H9 (cell line): ENCODE measurements around the gene ITGAX. TPM values are rescaled to one million over a fixed set of nuclear protein-coding genes. Genes with fewer than 3 reads are reported as not detected.

Experiments used
- DNase-seq: peaks from one replicate; pipeline ENCODE4 v3.0.0-alpha.2; 2017
- H2AFZ ChIP-seq: one replicate; pipeline ENCODE4 v1.6.1; 2013; ENCODE audit warnings: mild to moderate bottlenecking, low read length, control low read depth, moderate library complexity
- H2AK5ac ChIP-seq: 2 replicates; pipeline ENCODE4 v1.6.1; 2013; ENCODE audit warnings: low read length, control low read depth, mixed read lengths; ENCODE audit not compliant: insufficient read length
- H2BK120ac ChIP-seq: one replicate; pipeline ENCODE4 v1.6.1; 2013; ENCODE audit warnings: low read depth, mild to moderate bottlenecking, low read length, control low read depth, inconsistent platforms; ENCODE audit not compliant: poor library complexity, severe bottlenecking
- H2BK12ac ChIP-seq: 2 replicates; pipeline ENCODE4 v1.6.1; 2013; ENCODE audit warnings: low read length, control low read depth, mixed read lengths, low read depth; ENCODE audit not compliant: insufficient read length
- H2BK15ac ChIP-seq: 2 replicates; pipeline ENCODE4 v1.6.1; 2013; ENCODE audit warnings: low read depth, low read length, control low read depth
- H2BK20ac ChIP-seq: one replicate; pipeline ENCODE4 v1.6.1; 2013; ENCODE audit warnings: low read depth, mild to moderate bottlenecking, low read length, control low read depth, inconsistent platforms; ENCODE audit not compliant: poor library complexity, severe bottlenecking
- H2BK5ac ChIP-seq: 2 replicates; pipeline ENCODE4 v1.6.1; 2013; ENCODE audit warnings: low read length, control low read depth, mixed read lengths; ENCODE audit not compliant: insufficient read length
- H3K14ac ChIP-seq: 2 replicates; pipeline ENCODE4 v1.6.1; 2013; ENCODE audit warnings: low read length, control low read depth; ENCODE audit not compliant: insufficient read depth
- H3K18ac ChIP-seq: 2 replicates; pipeline ENCODE4 v1.6.1; 2013; ENCODE audit warnings: low read depth, mild to moderate bottlenecking, mixed read lengths, low read length, control low read depth; ENCODE audit not compliant: insufficient read length
- H3K23ac ChIP-seq: 2 replicates; pipeline ENCODE4 v1.6.1; 2013; ENCODE audit warnings: low read length, control low read depth, mixed read lengths, low read depth; ENCODE audit not compliant: insufficient read length
- H3K23me2 ChIP-seq: 2 replicates; pipeline ENCODE4 v1.6.1; 2013; ENCODE audit warnings: low read depth, mild to moderate bottlenecking, mixed read lengths, low read length, control low read depth; ENCODE audit not compliant: insufficient read length, poor library complexity, severe bottlenecking
- H3K27ac ChIP-seq: 2 replicates; pipeline ENCODE4 v1.5.1; 2013; ENCODE audit warnings: low read length, control low read depth, mixed read lengths, low read depth; ENCODE audit not compliant: insufficient read length
- H3K27me3 ChIP-seq: 2 replicates; pipeline ENCODE4 v1.6.1; 2013; ENCODE audit warnings: low read length, control low read depth, inconsistent platforms; ENCODE audit not compliant: insufficient read depth
- H3K4ac ChIP-seq: 2 replicates; pipeline ENCODE4 v1.6.1; 2013; ENCODE audit warnings: low read depth, mild to moderate bottlenecking, control low read depth, inconsistent platforms, low read length, moderate library complexity
- H3K4me1 ChIP-seq: 2 replicates; pipeline ENCODE4 v1.6.1; 2013; ENCODE audit warnings: low read length, control low read depth, inconsistent platforms; ENCODE audit not compliant: insufficient read depth
- H3K4me2 ChIP-seq: 2 replicates; pipeline ENCODE4 v1.6.1; 2013; ENCODE audit warnings: low read length, control low read depth, mixed read lengths; ENCODE audit not compliant: insufficient read length, insufficient read depth
- H3K56ac ChIP-seq: 2 replicates; pipeline ENCODE4 v1.6.1; 2013; ENCODE audit warnings: low read depth, mild to moderate bottlenecking, mixed read lengths, low read length, control low read depth; ENCODE audit not compliant: insufficient read length
- H3K79me1 ChIP-seq: 2 replicates; pipeline ENCODE4 v1.6.1; 2013; ENCODE audit warnings: low read depth, mild to moderate bottlenecking, moderate library complexity, low read length, control low read depth, inconsistent platforms; ENCODE audit not compliant: insufficient read depth, poor library complexity, severe bottlenecking
- H3K79me2 ChIP-seq: 2 replicates; pipeline ENCODE4 v1.6.1; 2013; ENCODE audit warnings: low read length, control low read depth, inconsistent platforms; ENCODE audit not compliant: insufficient read depth
- H3K9ac ChIP-seq: 2 replicates; pipeline ENCODE4 v1.6.1; 2013; ENCODE audit warnings: low read length, control low read depth, mixed read lengths; ENCODE audit not compliant: insufficient read length; ENCODE audit errors: extremely low read depth
- H3K9me3 ChIP-seq: one replicate; pipeline ENCODE4 v1.6.1; 2013; ENCODE audit warnings: low read depth, low read length, inconsistent platforms; ENCODE audit not compliant: control insufficient read depth
- H3T11ph ChIP-seq: one replicate; pipeline ENCODE4 v1.6.1; 2013; ENCODE audit warnings: mild to moderate bottlenecking, low read length, control low read depth, inconsistent platforms
- H4K20me1 ChIP-seq: one replicate; pipeline ENCODE4 v1.6.1; 2013; ENCODE audit not compliant: control insufficient read depth, insufficient read length, insufficient read depth
- H4K5ac ChIP-seq: 2 replicates; pipeline ENCODE4 v1.6.1; 2013; ENCODE audit warnings: low read depth, mild to moderate bottlenecking, mixed read lengths, low read length, control low read depth; ENCODE audit not compliant: insufficient read length
- H4K8ac ChIP-seq: replicated peaks from 2 replicates; pipeline ENCODE4 v1.6.1; 2013; ENCODE audit warnings: low read length, control low read depth, mixed read lengths, low read depth; ENCODE audit not compliant: insufficient read length
- H4K91ac ChIP-seq: 2 replicates; pipeline ENCODE4 v1.6.1; 2013; ENCODE audit warnings: low read depth, mild to moderate bottlenecking, moderate library complexity, mixed read lengths, low read length, control low read depth; ENCODE audit not compliant: insufficient read length
- H3K27ac Mint-ChIP-seq, 3 experiments: 2 replicates in 2 of 3; 3 replicates in 1 of 3; pipeline ENCODE4 v1.8.0; 2020 to 2021; ENCODE audit warnings: mixed read lengths in 3 of 3, mild to moderate bottlenecking in 1 of 3, moderate library complexity in 1 of 3
- H3K27me3 Mint-ChIP-seq: 2 replicates; pipeline ENCODE4 v1.8.0; 2021; ENCODE audit warnings: low read depth, mild to moderate bottlenecking, moderate library complexity, mixed read lengths
- H3K36me3 Mint-ChIP-seq, 3 experiments: 2 replicates in 2 of 3; 3 replicates in 1 of 3; pipeline ENCODE4 v1.8.0; 2020 to 2021; ENCODE audit warnings: low read depth in 3 of 3, mixed read lengths in 3 of 3; ENCODE audit not compliant: insufficient read depth in 1 of 3
- H3K4me1 Mint-ChIP-seq, 2 experiments: 2 replicates each; pipeline ENCODE4 v1.8.0; 2020; ENCODE audit warnings: mixed read lengths in 2 of 2
- H3K4me3 Mint-ChIP-seq, 2 experiments: 2 replicates in 1 of 2; 3 replicates in 1 of 2; pipeline ENCODE4 v1.8.0; 2020 to 2021; ENCODE audit warnings: mild to moderate bottlenecking in 2 of 2, mixed read lengths in 2 of 2, moderate library complexity in 1 of 2
- H3K9me3 Mint-ChIP-seq, 2 experiments: 2 replicates in 1 of 2; 3 replicates in 1 of 2; pipeline ENCODE4 v1.8.0; 2020; ENCODE audit warnings: mild to moderate bottlenecking in 2 of 2, mixed read lengths in 2 of 2, moderate library complexity in 1 of 2
- WGBS: extraction: QIAGEN DNeasy Blood & Tissue Kit; methylation state at CpG from one replicate; pipeline ENCODE4 v1.1.7; 2013; ENCODE audit warnings: missing lambda C conversion rate, low lambda C conversion rate, mixed read lengths; ENCODE audit not compliant: insufficient read length; ENCODE audit errors: extremely low coverage; 5-methylcytosine and 5-hydroxymethylcytosine counted together
- total RNA-seq: library from RNA; stranded (reverse); gene quantifications from 2 replicates; pipeline ENCODE4 v1.2.1, GENCODE V29; 2021
- TF ChIP-seq, protein P1 (sequence below): fragments of 200-600 bp; sonication (generic); conservative IDR thresholded peaks from 3 replicates; pipeline ENCODE4 v1.8.0; 2021; ENCODE audit warnings: antibody characterized with exemption, mild to moderate bottlenecking

Gene ITGAX
- total RNA-seq, 1 experiment from 2014 or later: 0.28 TPM

- Mint-ChIP-seq H3K4me3 (no peak overlapping the region; a peak in 1 of 5 replicates), H3K27me3 (peaks cover 22% of the 10 kb centered on the region), H3K36me3 (no peaks in the 10 kb centered on the region), H3K9me3 (peaks cover 0 to 4% of the 10 kb centered on the region in 2 experiments; a peak in 3 of 5 replicates), H3K27ac (no peak overlapping the region), H3K4me1 (no peaks in the 10 kb centered on the region)
- H2BK5ac ChIP-seq: no peak overlapping the region
- H3K9ac ChIP-seq: no peak overlapping the region
- no peak overlapping the region for H3K56ac ChIP-seq
- H2BK20ac ChIP-seq: no peak overlapping the region
- no peak overlapping the region for H2BK120ac ChIP-seq
- no peak overlapping the region for H4K5ac ChIP-seq
- no peak overlapping the region for H3K14ac ChIP-seq
- H3K27ac ChIP-seq: no peak overlapping the region
- no peak overlapping the region for H2AFZ ChIP-seq
- no peak overlapping the region for H2BK15ac ChIP-seq
- no peak overlapping the region for H3K4ac ChIP-seq
- no peaks in the 10 kb centered on the region for H3K79me1 ChIP-seq
- no peak overlapping the region for H3T11ph ChIP-seq
- no peaks in the 10 kb centered on the region for H3K9me3 ChIP-seq
- no peaks in the 10 kb centered on the region for H4K20me1 ChIP-seq
- H3K27me3 ChIP-seq: peaks cover 4% of the 10 kb centered on the region; the same call in 1 of the 2 replicates
- no peaks in the 10 kb centered on the region for H3K23me2 ChIP-seq
- H3K4me2 ChIP-seq: no peak overlapping the region
- no peak overlapping the region for H3K18ac ChIP-seq
- H4K8ac ChIP-seq: no peak overlapping the region
- H3K23ac ChIP-seq: no peak overlapping the region
- H4K91ac ChIP-seq: no peak overlapping the region
- H3K4me1 ChIP-seq: no peaks in the 10 kb centered on the region
- TF ChIP-seq, protein P1, sequence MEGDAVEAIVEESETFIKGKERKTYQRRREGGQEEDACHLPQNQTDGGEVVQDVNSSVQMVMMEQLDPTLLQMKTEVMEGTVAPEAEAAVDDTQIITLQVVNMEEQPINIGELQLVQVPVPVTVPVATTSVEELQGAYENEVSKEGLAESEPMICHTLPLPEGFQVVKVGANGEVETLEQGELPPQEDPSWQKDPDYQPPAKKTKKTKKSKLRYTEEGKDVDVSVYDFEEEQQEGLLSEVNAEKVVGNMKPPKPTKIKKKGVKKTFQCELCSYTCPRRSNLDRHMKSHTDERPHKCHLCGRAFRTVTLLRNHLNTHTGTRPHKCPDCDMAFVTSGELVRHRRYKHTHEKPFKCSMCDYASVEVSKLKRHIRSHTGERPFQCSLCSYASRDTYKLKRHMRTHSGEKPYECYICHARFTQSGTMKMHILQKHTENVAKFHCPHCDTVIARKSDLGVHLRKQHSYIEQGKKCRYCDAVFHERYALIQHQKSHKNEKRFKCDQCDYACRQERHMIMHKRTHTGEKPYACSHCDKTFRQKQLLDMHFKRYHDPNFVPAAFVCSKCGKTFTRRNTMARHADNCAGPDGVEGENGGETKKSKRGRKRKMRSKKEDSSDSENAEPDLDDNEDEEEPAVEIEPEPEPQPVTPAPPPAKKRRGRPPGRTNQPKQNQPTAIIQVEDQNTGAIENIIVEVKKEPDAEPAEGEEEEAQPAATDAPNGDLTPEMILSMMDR: no peak
- no peak for DNase-seq
- H2AK5ac ChIP-seq: no peak overlapping the region
- WGBS: no CpG with 5 or more reads among the region's 6 CpGs
- no peaks in the 10 kb centered on the region for H3K79me2 ChIP-seq
- no peak overlapping the region for H2BK12ac ChIP-seq
Observed at GRCh38 chr16:31421587-31421986, 66.6 kb downstream of the ITGAX start.
